Glomerular visceral epithelial cell (primary cell): ENCODE measurements around the gene SBF2.
A peak's percentile ranks its signal among the peaks of the same experiment; 100 is the strongest.
"Not testable (repeated sequence)": the region's sequence is repeated elsewhere in the genome, so short reads cannot be mapped to it uniquely, and the experiment has no call there.

Experiments
- DNase-seq: peaks from one replicate; pipeline ENCODE4 v3.0.0-alpha.2; 2016; ENCODE audit errors: extremely low spot score

The SBF2 gene

GRCh38 chr11:10117709-10118351 lies 176.2 kb downstream of the SBF2 start:
- no peak for DNase-seq

GRCh38 chr11:10116588-10116987 lies 177.4 kb downstream of the SBF2 start:
- DNase-seq, result no peak

DNA sequence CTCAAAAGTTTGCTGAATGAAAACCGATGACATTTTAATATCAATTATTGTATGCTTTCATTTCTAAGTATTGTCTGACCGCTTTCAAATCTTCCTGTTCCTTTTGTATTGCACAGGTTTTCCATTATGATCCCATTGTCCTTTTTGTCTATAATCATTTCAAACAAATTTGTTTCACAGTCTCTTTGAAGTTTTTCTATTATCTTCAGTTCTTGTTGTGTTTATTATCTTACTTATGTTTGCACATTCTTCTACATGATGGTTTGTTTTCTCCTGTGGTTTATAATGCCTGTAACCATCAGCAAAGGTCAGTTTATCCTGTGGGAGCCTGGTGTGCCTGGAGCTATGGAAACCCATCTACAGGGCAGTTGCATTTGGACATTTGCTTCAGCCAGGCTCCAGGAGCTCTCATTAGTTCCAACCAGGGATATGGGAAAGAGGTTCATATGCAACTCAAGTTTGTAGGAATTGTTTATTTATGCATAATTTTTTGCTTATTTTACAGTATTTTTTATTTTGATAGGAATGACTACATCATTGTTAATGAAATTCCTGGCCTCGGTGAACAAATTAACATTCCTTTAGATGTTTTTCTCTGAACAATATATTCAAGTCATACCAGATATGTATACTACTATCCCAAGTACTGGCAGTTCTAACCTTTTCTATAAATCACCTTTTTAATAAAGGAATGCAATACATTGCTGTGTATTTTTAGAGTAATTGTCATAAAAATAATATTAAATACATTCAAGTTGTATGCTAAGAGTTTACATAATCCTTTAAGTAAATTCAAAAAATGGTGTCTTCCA lies 179.2 kb downstream of the SBF2 start:
- DNase-seq, result no peak

GRCh38 chr11:10113852-10114251 lies 180.2 kb downstream of the SBF2 start:
- DNase-seq, result no peak

DNA sequence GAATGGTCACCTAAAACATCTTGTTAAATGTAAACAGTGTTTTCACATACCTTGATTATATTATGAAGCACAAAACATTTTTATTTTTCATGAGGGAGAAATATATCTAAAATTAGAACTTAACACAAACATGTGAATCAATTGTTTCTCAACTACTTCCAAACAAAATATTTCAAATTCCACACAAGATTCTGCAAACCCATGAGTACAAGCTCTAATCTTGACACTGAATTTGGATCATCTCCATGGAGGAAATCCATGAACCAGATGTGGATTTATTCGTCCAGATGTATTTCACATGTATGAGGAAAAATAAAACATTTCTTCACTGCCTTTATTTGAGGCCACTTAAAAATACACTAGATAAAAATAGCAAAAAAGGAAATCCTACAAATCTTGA lies 184.2 kb downstream of the SBF2 start:
- DNase-seq, result no peak

DNA sequence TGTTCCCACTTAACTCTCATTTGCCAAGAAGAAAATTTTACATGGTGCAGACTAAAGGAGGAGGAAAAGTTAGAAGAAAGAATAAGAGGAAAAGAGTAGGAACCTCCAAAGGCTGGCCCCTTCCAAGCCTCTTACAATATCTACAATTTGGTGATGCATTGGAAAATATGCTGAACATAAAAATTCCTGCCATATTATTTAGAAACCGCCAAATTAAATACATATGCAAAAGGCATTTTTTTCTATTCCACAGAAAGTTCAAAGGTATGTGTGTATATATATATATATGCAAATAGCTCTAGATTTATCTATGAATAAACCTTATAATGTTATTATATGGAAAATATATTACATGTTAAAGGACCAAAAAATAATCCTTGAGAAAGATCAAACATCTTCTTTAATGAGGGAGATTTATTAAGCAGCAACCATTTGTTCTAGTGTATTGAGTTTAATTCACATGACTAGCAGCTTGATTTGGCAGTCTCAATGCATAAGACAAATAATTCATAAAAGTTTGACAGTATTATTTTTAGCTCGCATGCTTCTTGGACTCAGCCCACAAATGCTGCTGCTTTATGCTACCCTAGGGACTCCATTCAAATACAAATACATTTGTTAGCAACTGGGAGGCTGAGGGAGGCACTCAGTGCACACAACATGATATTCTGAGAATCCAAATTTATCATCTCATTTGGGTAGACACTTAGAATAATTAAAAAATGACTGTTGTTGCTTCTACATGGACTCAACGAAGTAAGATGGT lies 184.9 kb downstream of the SBF2 start:
- DNase-seq, result no peak

DNA sequence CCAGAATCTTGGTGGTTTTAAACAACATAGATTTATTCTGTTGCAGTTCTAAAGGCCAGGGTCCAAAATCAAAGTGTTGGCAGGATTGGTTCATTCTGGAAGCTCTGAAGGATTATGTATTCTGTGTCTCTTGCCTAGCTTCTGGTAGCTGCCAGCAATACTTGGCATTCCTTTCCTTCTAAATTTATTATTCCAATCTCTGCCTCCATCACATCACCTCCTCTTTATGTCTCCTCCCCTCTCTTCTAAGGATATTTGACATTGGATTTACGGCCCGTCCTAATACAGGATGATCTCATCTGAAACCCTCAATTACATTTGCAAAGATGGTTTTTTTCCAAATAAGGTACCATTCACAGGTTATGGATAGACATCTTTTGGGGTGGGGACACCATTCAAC lies 186.5 kb downstream of the SBF2 start:
- no peak for DNase-seq

DNA sequence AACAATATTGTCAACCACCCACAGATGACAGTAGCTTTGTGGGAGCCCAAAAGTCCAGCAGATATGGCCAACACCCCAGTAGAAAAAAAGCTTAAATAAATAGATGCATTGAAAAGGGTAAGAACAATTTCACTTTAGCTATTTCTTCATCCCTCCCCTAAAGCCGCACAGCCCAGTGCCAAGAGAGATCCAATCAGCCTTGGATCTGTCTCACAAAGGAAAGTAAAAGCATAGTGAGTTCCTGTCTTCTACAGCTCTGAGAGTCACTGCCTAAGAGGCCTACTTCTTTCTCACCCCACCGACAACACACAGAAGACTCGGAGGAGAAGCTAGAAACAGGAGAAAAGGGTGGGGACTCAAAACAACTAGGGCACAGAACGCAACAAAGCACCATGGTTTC lies 196.4 kb downstream of the SBF2 start:
- DNase-seq, result no peak

- no peak for DNase-seq
Measured at GRCh38 chr11:10096987-10097386, 197.0 kb downstream of the SBF2 start.

DNA sequence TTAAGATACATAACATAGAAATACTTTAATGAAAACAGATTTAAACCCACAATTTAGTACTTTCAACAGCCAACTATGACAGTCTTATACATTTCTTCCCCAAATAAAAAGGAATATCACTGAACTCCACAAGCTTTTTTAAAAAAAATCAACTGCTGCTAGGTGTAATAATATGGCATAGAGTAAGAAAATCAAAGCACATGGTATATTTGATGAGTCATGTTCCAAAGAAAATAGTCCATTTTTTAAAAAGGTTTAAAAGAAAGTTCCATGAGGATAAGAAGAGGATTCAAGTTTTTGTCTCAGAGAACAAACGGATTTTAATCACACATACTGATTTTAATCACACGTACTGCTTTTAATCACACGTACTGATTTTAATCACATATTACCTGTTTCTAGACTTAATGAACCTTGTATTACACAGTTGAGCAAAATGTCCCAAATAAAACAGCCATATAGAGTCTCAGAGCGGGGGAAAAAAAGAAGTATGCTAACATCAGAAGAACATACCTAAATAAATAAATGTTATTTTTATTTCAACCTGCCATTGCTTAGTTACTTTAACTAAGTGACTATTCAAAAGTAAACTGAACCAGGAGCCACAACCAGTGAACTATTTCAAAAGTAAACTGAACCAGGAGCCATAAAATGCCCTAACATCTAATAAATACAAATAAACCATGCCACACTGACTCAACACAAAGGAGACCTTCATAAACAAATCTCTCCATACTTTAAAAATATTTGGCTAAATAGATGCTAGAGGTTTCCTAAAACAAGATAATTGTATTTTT lies 198.4 kb downstream of the SBF2 start:
- no peak for DNase-seq

GRCh38 chr11:10092426-10092825 lies 201.6 kb downstream of the SBF2 start:
- no peak for DNase-seq

- no peak for DNase-seq
Measured at GRCh38 chr11:10091314-10092045, 202.5 kb downstream of the SBF2 start.

GRCh38 chr11:10087923-10088225 lies 206.1 kb downstream of the SBF2 start:
- not testable (repeated sequence) for DNase-seq

DNA sequence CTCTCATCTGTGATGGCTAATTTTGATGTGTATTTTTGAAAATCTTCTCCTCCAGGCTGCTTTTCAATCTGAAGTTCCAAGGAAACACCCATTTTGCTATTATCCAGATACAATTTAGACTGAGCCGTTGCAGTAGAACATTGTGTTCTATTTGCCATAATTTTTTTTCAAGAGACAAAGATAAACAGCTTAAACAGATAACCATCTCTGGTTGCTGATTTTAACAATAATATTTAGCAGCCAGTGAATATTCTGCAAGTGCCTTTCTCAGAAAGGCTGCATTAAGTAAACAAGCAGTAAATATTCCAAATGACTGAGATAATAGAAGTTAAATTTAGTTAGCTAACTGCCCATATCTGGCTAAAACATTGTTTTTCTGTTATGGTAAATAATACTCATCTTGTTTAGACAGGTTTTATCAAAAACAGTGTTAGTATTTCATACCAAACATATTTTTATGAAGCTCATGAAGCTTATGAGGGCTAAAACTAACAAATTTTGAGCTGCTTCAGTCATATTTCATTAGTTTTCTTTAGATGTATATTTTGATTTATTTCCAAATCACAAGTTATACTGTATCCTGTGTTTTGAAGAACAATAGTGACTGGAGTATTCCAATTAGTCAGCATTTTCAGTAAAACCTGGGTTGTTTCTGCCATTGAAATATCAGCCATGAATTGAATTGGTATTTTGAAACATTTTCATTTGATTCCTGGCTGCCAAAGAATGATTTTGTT lies 206.7 kb downstream of the SBF2 start:
- DNase-seq, result no peak

DNA sequence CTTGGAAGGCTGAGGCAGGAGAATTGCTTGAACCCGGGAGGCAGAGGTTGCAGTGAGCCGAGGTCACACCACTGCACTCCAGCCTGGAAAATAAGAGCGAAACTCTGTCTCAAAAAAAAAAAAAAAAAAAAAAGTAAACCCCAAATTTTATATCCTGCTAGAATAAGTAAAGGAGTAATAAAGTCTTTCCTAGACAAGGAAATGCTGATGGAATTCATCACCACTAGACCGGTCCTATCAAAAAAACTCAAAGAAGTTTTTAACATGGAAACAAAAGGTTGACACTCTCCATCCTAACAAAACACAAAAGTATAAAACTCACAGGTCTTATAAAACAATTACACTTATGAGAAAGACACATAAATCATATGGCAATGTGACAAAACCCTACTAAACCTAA lies 213.9 kb downstream of the SBF2 start:
- DNase-seq, result no peak

DNA sequence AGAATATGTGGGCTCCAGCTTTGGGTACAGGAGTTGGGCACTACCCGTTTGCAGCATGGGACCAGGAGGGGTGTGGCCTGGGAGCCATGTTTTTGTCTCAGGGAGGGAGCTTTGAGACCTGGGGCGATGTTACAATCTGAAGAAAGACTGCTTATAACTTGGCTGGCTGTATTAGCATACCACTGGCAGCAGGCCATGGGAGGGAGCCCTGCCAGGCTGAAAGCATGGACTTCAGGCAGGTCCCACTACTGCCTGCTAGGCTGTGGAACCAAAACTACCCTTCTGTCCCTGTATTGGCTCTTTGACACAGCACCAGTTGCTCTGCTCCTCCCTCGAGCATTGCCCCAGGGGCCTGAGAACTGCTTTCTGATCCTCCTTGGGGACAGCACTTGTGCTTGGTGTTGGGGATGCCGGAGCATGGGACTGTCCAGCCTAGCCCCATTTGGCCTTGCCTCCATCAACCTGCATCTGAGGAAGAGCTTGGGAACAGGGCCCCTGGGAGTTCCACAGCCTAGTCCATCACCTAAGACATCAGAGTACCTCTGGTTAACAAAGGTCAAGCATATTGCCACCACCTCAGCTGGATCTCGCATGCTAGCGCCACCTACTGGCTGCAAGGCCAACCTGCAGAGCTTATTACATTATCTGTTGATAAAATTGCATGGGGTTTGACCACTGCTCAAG lies 217.4 kb downstream of the SBF2 start:
- DNase-seq, result peak; percentile 18

- no peak for DNase-seq
Measured at GRCh38 chr11:10075141-10075540, 218.9 kb downstream of the SBF2 start.

GRCh38 chr11:10072841-10073240 lies 221.2 kb downstream of the SBF2 start:
- no peak for DNase-seq

DNA sequence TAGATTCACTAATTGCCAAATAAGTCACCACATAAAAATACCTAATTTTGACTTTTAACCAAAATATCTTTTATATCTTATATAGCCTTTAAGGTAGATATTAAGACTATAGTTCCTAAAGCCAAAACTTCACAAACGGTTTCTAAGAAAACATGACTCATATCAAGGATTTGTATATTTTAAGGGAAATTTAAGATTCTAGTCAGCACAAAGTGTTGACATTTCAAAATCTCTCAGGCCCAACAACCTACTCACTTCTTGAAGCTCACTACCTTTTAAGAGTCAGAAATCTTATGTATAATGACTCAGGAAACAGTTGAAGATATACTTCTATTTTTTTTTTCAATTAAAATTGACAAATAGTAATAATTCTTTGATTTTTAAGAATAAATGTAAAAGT lies 221.9 kb downstream of the SBF2 start:
- no peak for DNase-seq

DNA sequence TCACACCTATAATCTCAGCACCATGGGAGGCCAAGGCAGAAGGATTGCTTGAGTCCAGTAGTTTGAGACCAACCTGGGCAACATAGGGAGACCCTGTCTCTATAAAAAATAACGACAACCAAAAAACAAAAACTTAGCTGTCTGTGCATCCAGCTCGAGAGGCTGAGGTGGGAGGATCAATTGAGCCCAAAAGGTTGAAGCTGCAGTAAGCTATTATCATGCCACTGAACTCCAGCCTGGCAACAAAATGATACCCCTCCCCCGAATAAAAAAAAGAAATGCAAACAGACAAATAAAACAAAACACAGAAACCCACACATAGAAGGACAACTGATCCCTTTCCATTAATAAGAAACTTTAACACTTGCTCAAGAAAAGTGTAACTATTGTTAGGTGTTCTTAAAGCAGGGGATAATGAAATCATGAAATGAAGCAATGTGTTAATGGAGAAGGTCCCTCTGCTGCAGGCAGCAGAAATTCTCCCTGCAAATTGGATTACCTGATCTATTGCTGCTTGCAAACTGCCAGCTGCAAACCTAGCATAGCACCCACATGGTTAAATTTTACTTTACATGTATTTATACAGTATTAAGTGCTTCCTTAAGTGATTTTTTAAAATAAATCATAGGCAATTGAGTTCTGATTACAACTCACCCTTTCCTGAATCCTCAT lies 226.3 kb downstream of the SBF2 start:
- DNase-seq, result no peak
